Glutamatergic neuron (in vitro differentiated cells): ENCODE measurements around the gene BCS1L. TPM values are rescaled to one million over a fixed set of nuclear protein-coding genes. Genes with fewer than 3 reads are reported as not detected.

Experiments
- DNase-seq: peaks from one replicate; pipeline ENCODE4 v3.0.0; 2022
- H3K27ac Mint-ChIP-seq: one replicate; pipeline ENCODE4 v1.8.0; 2020; ENCODE audit warnings: mild to moderate bottlenecking, mixed read lengths, inconsistent platforms; ENCODE audit not compliant: unreplicated experiment
- H3K27me3 Mint-ChIP-seq: one replicate; pipeline ENCODE4 v1.8.0; 2020; ENCODE audit warnings: mild to moderate bottlenecking, moderate library complexity, mixed read lengths, inconsistent platforms; ENCODE audit not compliant: unreplicated experiment
- H3K36me3 Mint-ChIP-seq: one replicate; pipeline ENCODE4 v1.8.0; 2020; ENCODE audit warnings: mild to moderate bottlenecking, mixed read lengths, inconsistent platforms; ENCODE audit not compliant: unreplicated experiment
- H3K4me1 Mint-ChIP-seq: one replicate; pipeline ENCODE4 v1.8.0; 2020; ENCODE audit warnings: mild to moderate bottlenecking, low read depth, mixed read lengths, inconsistent platforms; ENCODE audit not compliant: unreplicated experiment
- H3K4me3 Mint-ChIP-seq: one replicate; pipeline ENCODE4 v1.8.0; 2020; ENCODE audit warnings: mild to moderate bottlenecking, mixed read lengths, inconsistent platforms; ENCODE audit not compliant: unreplicated experiment
- H3K9me3 Mint-ChIP-seq: one replicate; pipeline ENCODE4 v1.8.0; 2020; ENCODE audit warnings: mild to moderate bottlenecking, moderate library complexity, mixed read lengths, inconsistent platforms; ENCODE audit not compliant: unreplicated experiment
- total RNA-seq: library from RNA; stranded (reverse); fragmentation: NEBNext Ultra II Directional; extraction: Animal tissue kit (Norgen Biotek cat#: 25700); gene quantifications from one replicate; pipeline ENCODE4 v1.2.1, GENCODE V29; 2021; ENCODE audit not compliant: unreplicated experiment
- TF ChIP-seq, protein P1 (sequence below): fragments of 200-600 bp; sonication (generic); IDR thresholded peaks from one replicate; pipeline ENCODE4 v1.5.0; 2021; ENCODE audit not compliant: partially characterized antibody, unreplicated experiment

The BCS1L gene
- total RNA-seq, 1 donor from 2014 or later: 59.8 TPM

GRCh38 chr2:218703341-218703740, 43.9 kb downstream of the BCS1L start:
- Mint-ChIP-seq H3K36me3 (no peaks in the 10 kb centered on the region), H3K27me3 (peaks cover 4% of the 10 kb centered on the region), H3K4me3 (no peak overlapping the region), H3K4me1 (no peaks in the 10 kb centered on the region), H3K27ac (no peak overlapping the region), H3K9me3 (no peaks in the 10 kb centered on the region)
- TF ChIP-seq, protein P1, sequence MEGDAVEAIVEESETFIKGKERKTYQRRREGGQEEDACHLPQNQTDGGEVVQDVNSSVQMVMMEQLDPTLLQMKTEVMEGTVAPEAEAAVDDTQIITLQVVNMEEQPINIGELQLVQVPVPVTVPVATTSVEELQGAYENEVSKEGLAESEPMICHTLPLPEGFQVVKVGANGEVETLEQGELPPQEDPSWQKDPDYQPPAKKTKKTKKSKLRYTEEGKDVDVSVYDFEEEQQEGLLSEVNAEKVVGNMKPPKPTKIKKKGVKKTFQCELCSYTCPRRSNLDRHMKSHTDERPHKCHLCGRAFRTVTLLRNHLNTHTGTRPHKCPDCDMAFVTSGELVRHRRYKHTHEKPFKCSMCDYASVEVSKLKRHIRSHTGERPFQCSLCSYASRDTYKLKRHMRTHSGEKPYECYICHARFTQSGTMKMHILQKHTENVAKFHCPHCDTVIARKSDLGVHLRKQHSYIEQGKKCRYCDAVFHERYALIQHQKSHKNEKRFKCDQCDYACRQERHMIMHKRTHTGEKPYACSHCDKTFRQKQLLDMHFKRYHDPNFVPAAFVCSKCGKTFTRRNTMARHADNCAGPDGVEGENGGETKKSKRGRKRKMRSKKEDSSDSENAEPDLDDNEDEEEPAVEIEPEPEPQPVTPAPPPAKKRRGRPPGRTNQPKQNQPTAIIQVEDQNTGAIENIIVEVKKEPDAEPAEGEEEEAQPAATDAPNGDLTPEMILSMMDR: no peak
- no peak for DNase-seq

GRCh38 chr2:218708086-218708485, 48.6 kb downstream of the BCS1L start:
- Mint-ChIP-seq H3K36me3 (no peaks in the 10 kb centered on the region), H3K9me3 (peaks cover 2% of the 10 kb centered on the region), H3K4me3 (no peak overlapping the region), H3K27ac (no peak overlapping the region), H3K27me3 (peaks cover 7% of the 10 kb centered on the region), H3K4me1 (no peaks in the 10 kb centered on the region)
- TF ChIP-seq, protein P1: no peak
- DNase-seq: no peak

DNA sequence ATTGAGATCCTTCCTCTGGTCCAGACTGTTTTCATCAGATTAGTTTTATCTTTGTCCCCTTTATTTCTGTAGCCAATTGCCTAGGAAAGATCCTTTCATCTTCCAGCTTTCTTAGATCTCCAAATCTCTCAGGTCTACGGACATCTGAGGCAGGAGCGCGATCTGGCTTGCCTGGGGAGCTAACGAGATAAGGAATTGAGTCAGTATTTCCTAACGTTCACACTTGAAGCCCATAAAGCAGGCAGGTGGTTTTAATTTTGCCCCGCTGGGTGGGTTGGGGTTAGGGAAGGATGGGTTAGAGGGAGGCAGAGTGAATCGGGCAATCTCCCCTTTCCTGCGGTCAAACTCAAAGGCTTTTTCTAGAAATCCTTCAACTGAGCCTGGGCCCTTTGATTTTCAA, 50.4 kb downstream of the BCS1L start:
- H3K36me3 Mint-ChIP-seq: no peaks in the 10 kb centered on the region
- TF ChIP-seq, protein P1: no peak
- peak overlapping the region; percentile 83 for H3K4me3 Mint-ChIP-seq
- no peak overlapping the region for H3K27ac Mint-ChIP-seq
- no peak for DNase-seq
- peaks cover 3% of the 10 kb centered on the region for H3K27me3 Mint-ChIP-seq
- H3K4me1 Mint-ChIP-seq: no peaks in the 10 kb centered on the region
- H3K9me3 Mint-ChIP-seq: peaks cover 2% of the 10 kb centered on the region

- no peak for DNase-seq
- Mint-ChIP-seq H3K9me3 (peaks cover 2% of the 10 kb centered on the region), H3K4me3 (peak overlapping the region; percentile 83), H3K27ac (peak overlapping the region; percentile 43), H3K36me3 (no peaks in the 10 kb centered on the region), H3K4me1 (no peaks in the 10 kb centered on the region), H3K27me3 (peaks cover 3% of the 10 kb centered on the region)
- TF ChIP-seq, protein P1: no peak
These were observed 50.8 kb downstream of the BCS1L start for GRCh38 chr2:218710334-218710686.

- TF ChIP-seq, protein P1: peak; percentile 84
- Mint-ChIP-seq H3K36me3 (no peaks in the 10 kb centered on the region), H3K27ac (peak within 1 kb of the TSS; percentile 54), H3K4me3 (peak within 1 kb of the TSS; percentile 98), H3K4me1 (no peaks in the 10 kb centered on the region), H3K9me3 (peaks cover 2% of the 10 kb centered on the region), H3K27me3 (peaks cover 3% of the 10 kb centered on the region)
- peak; percentile 99 for DNase-seq
These were observed 51.4 kb downstream of the BCS1L start, which contains the start of gene TTLL4 for GRCh38 chr2:218710687-218711549. Gene TTLL4, plus strand, starts transcription at chr2:218710835. Its CDS starts 26,842 bp downstream, at chr2:218737677.
